IMR-90 (cell line): ENCODE data around the gene GRIA4. TPM values are rescaled to one million over a fixed set of nuclear protein-coding genes. Genes with fewer than 3 reads are reported as not detected.

ENCODE experiments used
- ATAC-seq: fragments of 200-7000 bp; cut with Tn5 transposase; 2 replicates; pipeline ENCODE4 v1.9.1; 2020; ENCODE audit warnings: low read depth, mild to moderate bottlenecking, moderate library complexity
- BruUV-seq: library from RNA; stranded (reverse); fragments of 400-500 nt; replicated peaks from 2 replicates; lab custom pipeline; 2021; lab: Mats Ljungman, UMichigan
- CTCF ChIA-PET: fragments of 300-600 bp; formaldehyde crosslinking; extraction: SDS; loops from one replicate; lab custom pipeline; 2021; ENCODE audit warnings: antibody characterized with exemption; lab: Yijun Ruan, JAX
- POLR2A ChIA-PET: fragments of 300-600 bp; sonication (Branson Sonifier 250); formaldehyde crosslinking; loops from one replicate; lab custom pipeline; 2022; ENCODE audit warnings: antibody characterized with exemption; ENCODE audit not compliant: unreplicated experiment; lab: Charles Lee
- DNase-seq: peaks from one replicate; pipeline ENCODE4 v3.0.0; 2013
- H2AFZ ChIP-seq: replicated peaks from 2 replicates; pipeline ENCODE3; 2013; ENCODE audit warnings: low read length, mild to moderate bottlenecking; ENCODE audit not compliant: poor library complexity
- H2AK5ac ChIP-seq: 2 replicates; pipeline ENCODE4 v1.6.1; 2013; ENCODE audit warnings: low read depth, low read length, inconsistent platforms
- H2AK9ac ChIP-seq: replicated peaks from 2 replicates; pipeline ENCODE3; 2013; ENCODE audit warnings: mild to moderate bottlenecking, low read depth, low read length, moderate library complexity; ENCODE audit not compliant: poor library complexity
- H2BK120ac ChIP-seq: 2 replicates; pipeline ENCODE4 v1.6.1; 2013; ENCODE audit warnings: low read depth, low read length, inconsistent platforms
- H2BK15ac ChIP-seq: 3 replicates; pipeline ENCODE4 v1.6.1; 2013; ENCODE audit warnings: low read depth, low read length, inconsistent platforms
- H2BK20ac ChIP-seq: 2 replicates; pipeline ENCODE4 v1.6.1; 2013; ENCODE audit warnings: low read depth, mild to moderate bottlenecking, inconsistent platforms, low read length, moderate library complexity
- H2BK5ac ChIP-seq: 2 replicates; pipeline ENCODE4 v1.6.1; 2013; ENCODE audit warnings: mild to moderate bottlenecking, low read depth, low read length, inconsistent platforms; ENCODE audit not compliant: poor library complexity, severe bottlenecking
- H3K14ac ChIP-seq: replicated peaks from 2 replicates; pipeline ENCODE4 v1.6.1; 2013; ENCODE audit warnings: low read depth, low read length, inconsistent platforms
- H3K18ac ChIP-seq: 2 replicates; pipeline ENCODE4 v1.6.1; 2013; ENCODE audit warnings: low read depth, low read length, control low read depth
- H3K23ac ChIP-seq: 2 replicates; pipeline ENCODE4 v1.6.1; 2013; ENCODE audit warnings: low read depth, low read length, inconsistent platforms
- H3K27ac ChIP-seq: 2 replicates; pipeline ENCODE4 v1.5.1; 2013; ENCODE audit warnings: mild to moderate bottlenecking, control low read depth, low read length; ENCODE audit not compliant: insufficient read depth
- H3K27me3 ChIP-seq: 2 replicates; pipeline ENCODE4 v1.6.1; 2013; ENCODE audit warnings: low read length; ENCODE audit not compliant: control insufficient read depth, insufficient read depth
- H3K36me3 ChIP-seq: 2 replicates; pipeline ENCODE4 v1.6.1; 2013; ENCODE audit warnings: low read length, mixed read lengths; ENCODE audit not compliant: control insufficient read depth, insufficient read depth
- H3K4ac ChIP-seq: 2 replicates; pipeline ENCODE4 v1.6.1; 2013; ENCODE audit warnings: low read depth, low read length, inconsistent platforms
- H3K4me1 ChIP-seq: 2 replicates; pipeline ENCODE4 v1.6.1; 2013; ENCODE audit warnings: low read length, mixed read lengths; ENCODE audit not compliant: control insufficient read depth, insufficient read depth
- H3K4me2 ChIP-seq: 2 replicates; pipeline ENCODE4 v1.6.1; 2013; ENCODE audit warnings: low read depth, mild to moderate bottlenecking, control low read depth, low read length, moderate library complexity
- H3K4me3 ChIP-seq: 2 replicates; pipeline ENCODE4 v1.5.1; 2013; ENCODE audit warnings: low read depth, mild to moderate bottlenecking, control low read depth, low read length, moderate library complexity; ENCODE audit not compliant: insufficient read depth
- H3K56ac ChIP-seq: 2 replicates; pipeline ENCODE4 v1.6.1; 2013; ENCODE audit warnings: low read length, inconsistent platforms; ENCODE audit not compliant: insufficient read depth; ENCODE audit errors: extremely low read depth
- H3K79me1 ChIP-seq, 2 experiments: 2 replicates each; pipeline ENCODE4 v1.6.1; 2013; ENCODE audit warnings: low read length in 2 of 2, inconsistent platforms in 1 of 2, low read depth in 1 of 2
- H3K9ac ChIP-seq: 2 replicates; pipeline ENCODE4 v1.6.1; 2013; ENCODE audit warnings: low read depth, low read length, control low read depth
- H3K9me1 ChIP-seq: 2 replicates; pipeline ENCODE4 v1.6.1; 2013; ENCODE audit warnings: low read length, inconsistent platforms; ENCODE audit not compliant: insufficient read depth
- H3K9me3 ChIP-seq: 2 replicates; pipeline ENCODE4 v1.6.1; 2013; ENCODE audit warnings: low read length; ENCODE audit not compliant: control insufficient read depth, insufficient read depth
- H4K20me1 ChIP-seq: 2 replicates; pipeline ENCODE4 v1.6.1; 2013; ENCODE audit warnings: low read length, inconsistent platforms; ENCODE audit not compliant: insufficient read depth
- H4K5ac ChIP-seq: 2 replicates; pipeline ENCODE4 v1.6.1; 2013; ENCODE audit warnings: mild to moderate bottlenecking, low read depth, low read length, control low read depth
- H4K8ac ChIP-seq, 2 experiments: 2 replicates each; pipeline ENCODE4 v1.6.1; 2013; ENCODE audit warnings: low read depth in 2 of 2, low read length in 2 of 2, control low read depth in 1 of 2, inconsistent platforms in 1 of 2
- H4K91ac ChIP-seq: 2 replicates; pipeline ENCODE4 v1.6.1; 2013; ENCODE audit warnings: low read depth, low read length, inconsistent platforms; ENCODE audit not compliant: insufficient read depth
- BHLHE40 ChIP-seq: fragments of 150-350 bp; IDR thresholded peaks from 2 replicates; pipeline ENCODE4 v1.6.1; 2016; ENCODE audit warnings: mild to moderate bottlenecking, low read depth, low read length
- CEBPB ChIP-seq: IDR thresholded peaks from 2 replicates; pipeline ENCODE4 v1.6.1; 2012; ENCODE audit warnings: low read depth, low read length, improper control_type of control experiment
- CHD1 ChIP-seq: IDR thresholded peaks from 2 replicates; pipeline ENCODE4 v1.6.1; 2012; ENCODE audit warnings: low read depth, low read length, improper control_type of control experiment
- ELK1 ChIP-seq: fragments of 150-350 bp; IDR thresholded peaks from 2 replicates; pipeline ENCODE4 v1.6.1; 2016; ENCODE audit warnings: low read depth, mild to moderate bottlenecking, low read length, moderate library complexity, borderline replicate concordance
- MAFK ChIP-seq: IDR thresholded peaks from 2 replicates; pipeline ENCODE4 v1.6.1; 2012; ENCODE audit warnings: low read depth, low read length, improper control_type of control experiment
- POLR2A ChIP-seq: IDR thresholded peaks from 2 replicates; pipeline ENCODE4 v1.6.1; 2012; ENCODE audit warnings: mild to moderate bottlenecking, low read depth, low read length
- RAD21 ChIP-seq: IDR thresholded peaks from 2 replicates; pipeline ENCODE4 v1.6.1; 2012; ENCODE audit warnings: low read length, improper control_type of control experiment
- RCOR1 ChIP-seq: IDR thresholded peaks from 2 replicates; pipeline ENCODE4 v1.6.1; 2012; ENCODE audit warnings: mild to moderate bottlenecking, low read length, improper control_type of control experiment; ENCODE audit not compliant: insufficient replicate concordance
- SMC3 ChIP-seq: fragments of 150-350 bp; IDR thresholded peaks from 2 replicates; pipeline ENCODE4 v1.6.1; 2016; ENCODE audit warnings: low read depth, mild to moderate bottlenecking, antibody characterized with exemption, low read length, moderate library complexity
- USF2 ChIP-seq: fragments of 150-350 bp; IDR thresholded peaks from 2 replicates; pipeline ENCODE4 v1.6.1; 2017; ENCODE audit warnings: mild to moderate bottlenecking, antibody characterized with exemption, low read length, low read depth
- WGBS, 2 experiments: methylation state at CpG; one replicate each; pipeline versions ENCODE4 v1.1.5 to v1.1.7; 2013; ENCODE audit warnings: missing lambda C conversion rate in 2 of 2; ENCODE audit not compliant: insufficient read length in 1 of 2; ENCODE audit errors: extremely low coverage in 2 of 2; 5-methylcytosine and 5-hydroxymethylcytosine counted together
- dilution Hi-C: fragments of 300-500 bp; cut with HindIII; formaldehyde crosslinking; loops from one replicate; pipeline ENCODE4 v1.14.3; 2018; ENCODE audit warnings: low sequenced_read_pairs; ENCODE audit not compliant: unreplicated experiment
- in situ Hi-C: fragments of 300-500 bp; cut with MboI; formaldehyde crosslinking; loops from 3 replicates; pipeline ENCODE4 v1.14.3; 2019; ENCODE audit warnings: low sequenced_read_pairs, inconsistent platforms, mixed read lengths
- intact Hi-C: fragments of 100-400 bp; cut with micrococcal nuclease; formaldehyde crosslinking; loops from 2 replicates; pipeline ENCODE4 v1.10.0; 2022
- polyA plus RNA-seq, 3 experiments: library from polyadenylated mRNA; depleted of rRNA; stranded (reverse); fragments of >200 nt; gene quantifications; 2 replicates each; pipeline ENCODE4 v1.2.3, GENCODE V29; 2012; ENCODE audit warnings: low replicate concordance in 1 of 3
- total RNA-seq: library from RNA; depleted of rRNA; stranded (reverse); fragments of >200 nt; gene quantifications from 2 replicates; pipeline ENCODE4 v1.2.3, GENCODE V29; 2012

GRIA4 gene
- total and polyA plus RNA-seq, 2 of the 4 experiments (the other 2 are of a cell fraction) = 0.36 to 1.0 TPM

DNA sequence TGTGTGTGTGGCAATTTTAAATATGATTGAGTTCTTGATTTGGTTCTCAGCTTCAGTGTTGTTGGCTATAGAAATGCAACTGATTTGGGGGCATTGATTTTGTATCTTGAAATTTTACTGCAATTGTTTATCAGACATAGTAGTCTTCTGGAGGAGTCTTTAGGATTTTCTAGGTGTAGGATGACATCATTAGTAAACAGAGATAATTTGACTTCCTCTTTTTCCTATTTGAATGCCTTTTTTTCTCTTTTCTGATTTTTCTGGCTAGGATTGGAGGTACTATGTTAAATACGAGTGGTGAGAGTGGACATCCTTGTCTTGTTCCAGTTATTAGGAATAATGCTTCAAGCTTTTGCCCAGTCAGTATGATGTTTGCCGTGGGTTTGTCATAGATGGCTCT is 287.3 kb downstream of the GRIA4 start:
- Histone ChIP-seq H3K27ac (no peak overlapping the region), H2AFZ (no peak overlapping the region), H2AK5ac (no peak overlapping the region), H3K27me3 (no peaks in the 10 kb centered on the region), H3K9me3 (no peaks in the 10 kb centered on the region), H3K36me3 (no peaks in the 10 kb centered on the region), H4K91ac (no peak overlapping the region), H2BK120ac (no peak overlapping the region), H3K14ac (no peak overlapping the region), H2BK5ac (no peak overlapping the region), H2BK20ac (no peak overlapping the region), H3K4me2 (no peak overlapping the region), H3K56ac (no peak overlapping the region), H3K4ac (no peak overlapping the region), H3K9ac (no peak overlapping the region), H3K9me1 (no peaks in the 10 kb centered on the region), H3K4me1 (no peaks in the 10 kb centered on the region), H3K23ac (no peak overlapping the region), H3K4me3 (no peak overlapping the region), H4K5ac (no peak overlapping the region), H4K20me1 (no peaks in the 10 kb centered on the region), H4K8ac (no peak overlapping the region), H3K18ac (no peak overlapping the region), H2AK9ac (no peak overlapping the region), H2BK15ac (no peak overlapping the region), H3K79me1 (no peaks in the 10 kb centered on the region)
- intact Hi-C loops (no loop called here), dilution Hi-C loops (no loop called here), in situ Hi-C loops (no loop called here)
- no CpG with 5 or more reads among the region's 2 CpGs for WGBS, 2 experiments
- POLR2A ChIA-PET = no interaction called here
- no TSS peak for BruUV-seq
- no peak for DNase-seq
- TF ChIP-seq BHLHE40 = no peak
- no peak for TF ChIP-seq SMC3
- no peak for TF ChIP-seq RAD21
- no peak for TF ChIP-seq RCOR1
- no peak for TF ChIP-seq MAFK
- TF ChIP-seq USF2 = no peak
- TF ChIP-seq ELK1 = no peak
- no peak for TF ChIP-seq CHD1
- no peak for TF ChIP-seq POLR2A
- TF ChIP-seq CEBPB = no peak
- CTCF ChIA-PET = no interaction called here
- ATAC-seq = no peak
